GM21423 (cell line): ENCODE data around the gene SNTG2.
"Not testable (repeated sequence)": the region's sequence is repeated elsewhere in the genome, so short reads cannot be mapped to it uniquely, and the experiment has no call there.

Experiments used
- ATAC-seq: cut with Tn5 transposase; IDR thresholded peaks from one replicate; pipeline ENCODE4 v1.9.1; 2021; ENCODE audit warnings: mild to moderate bottlenecking, moderate library complexity; ENCODE audit not compliant: unreplicated experiment

The SNTG2 gene

DNA sequence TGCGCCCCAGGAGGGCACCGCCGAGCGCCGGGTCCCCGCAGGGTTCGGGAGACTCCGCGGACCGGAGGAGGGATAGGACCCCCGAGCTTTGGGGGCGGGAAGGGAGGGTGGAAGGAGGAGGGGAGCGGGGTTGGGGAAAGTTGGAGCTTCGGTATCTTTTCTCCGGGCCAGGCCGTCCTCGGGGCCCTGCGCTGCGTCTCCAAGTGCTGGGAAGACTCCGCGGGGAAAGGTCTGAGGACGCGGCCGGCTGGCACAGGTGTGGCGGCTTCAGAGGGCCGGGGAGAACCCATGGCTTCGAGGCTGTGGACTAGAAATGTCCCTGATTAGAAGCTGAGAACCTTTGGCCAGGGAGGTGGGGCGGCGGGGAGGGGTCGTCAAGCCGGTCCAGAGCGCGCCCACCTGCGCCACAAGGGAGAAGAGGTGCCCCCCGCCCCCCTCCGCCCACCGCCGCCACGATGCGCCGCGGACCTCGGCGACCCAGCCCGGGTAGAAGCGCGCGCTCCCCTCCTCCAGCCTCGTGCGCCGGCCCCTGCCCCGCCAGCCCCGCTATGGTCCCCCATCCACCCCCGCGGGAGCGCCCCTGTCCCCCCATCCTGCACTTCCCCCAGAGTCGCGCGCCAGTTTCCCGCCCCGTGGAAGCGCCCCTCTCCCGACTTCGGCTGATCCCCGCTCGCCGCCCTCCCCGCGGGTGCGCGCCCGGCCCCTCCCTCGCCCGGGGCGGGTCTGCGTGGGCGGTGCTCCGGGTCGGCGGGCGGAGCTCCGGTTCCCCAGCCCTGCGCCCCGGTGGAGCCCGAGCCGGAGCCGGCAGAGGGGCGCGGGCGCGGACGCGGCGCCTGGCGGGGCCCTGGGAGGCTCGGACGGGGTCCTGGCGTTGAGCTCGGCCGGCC lies at the start of gene SNTG2:
SNTG2 (plus strand) TSS at position 770 of the 887 bp plus-strand sequence. CDS start 148 bp downstream, outside the sequence.
- ATAC-seq: peak; percentile 41

GRCh38 chr2:902584-902983 lies 48.1 kb upstream of the SNTG2 start:
- no peak for ATAC-seq

DNA sequence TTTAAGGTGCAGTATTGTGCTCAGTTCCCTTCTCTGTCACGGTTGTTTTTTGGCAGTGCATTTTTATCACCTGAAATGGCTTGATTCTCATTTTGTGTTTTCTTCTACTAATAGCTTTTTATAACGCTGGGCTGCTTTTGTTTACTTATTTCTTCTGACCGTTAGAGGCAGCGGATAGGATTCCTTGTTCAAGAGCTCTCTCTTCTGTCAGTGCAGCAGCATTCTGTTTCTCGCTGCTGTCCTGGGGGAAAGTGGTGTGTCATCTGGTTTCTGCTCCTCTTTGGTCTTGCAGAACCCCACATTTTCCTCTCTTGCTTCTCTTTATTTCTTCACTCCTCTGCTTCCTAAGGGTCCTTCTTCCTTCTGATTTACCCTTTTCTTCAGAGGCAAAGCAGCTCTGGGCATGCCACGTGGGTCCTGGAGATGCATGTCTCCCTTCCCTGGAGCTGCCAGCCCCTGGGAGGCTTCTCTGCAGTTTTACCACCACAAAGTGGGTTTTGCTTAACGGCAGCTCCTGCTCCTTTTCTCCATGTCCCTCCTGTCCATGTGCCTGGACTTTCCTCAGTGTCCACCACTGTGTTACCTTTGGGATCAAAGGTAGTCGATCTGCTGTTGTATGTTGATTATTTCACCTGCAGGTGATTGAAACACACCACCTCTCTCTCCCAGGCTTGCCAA lies 47.3 kb upstream of the SNTG2 start:
- no peak for ATAC-seq

GRCh38 chr2:904246-905024 lies 46.2 kb upstream of the SNTG2 start:
- no peak for ATAC-seq

DNA sequence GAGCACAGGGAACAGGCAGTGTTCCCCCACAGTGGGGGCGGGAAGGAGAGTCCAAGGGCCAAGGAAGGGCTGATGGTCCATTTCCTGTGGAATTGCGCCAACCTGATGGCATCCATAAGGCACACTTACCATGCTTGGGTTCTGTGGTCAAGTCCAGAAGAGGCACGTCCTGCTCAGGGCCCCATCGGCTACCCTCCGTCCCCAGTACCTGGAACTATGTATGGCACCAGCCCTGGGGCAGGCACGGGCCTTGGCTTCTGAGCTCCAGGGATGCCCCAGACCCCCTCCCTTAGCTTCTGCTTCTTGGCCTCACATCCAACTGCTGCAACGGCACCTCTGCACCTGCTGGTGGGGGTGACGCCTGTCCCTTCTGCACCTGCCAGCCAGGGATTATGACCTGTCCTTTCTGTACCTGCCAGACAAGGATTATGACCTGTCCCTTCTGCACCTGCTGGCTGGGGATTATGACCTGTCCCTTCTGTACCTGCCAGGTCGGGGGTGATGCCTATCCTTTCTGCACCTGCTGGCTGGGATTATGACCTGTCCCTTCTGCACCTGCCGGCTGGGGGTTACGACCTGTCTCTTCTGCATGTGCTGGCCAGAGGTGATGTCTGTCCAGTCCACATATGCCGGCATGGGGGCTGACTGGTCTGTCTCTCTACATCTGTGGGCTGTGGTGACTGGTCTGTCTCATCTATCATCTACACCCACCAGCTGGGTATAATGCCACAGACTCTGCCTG lies 45.4 kb upstream of the SNTG2 start:
- ATAC-seq: no peak

GRCh38 chr2:905833-906140 lies 44.9 kb upstream of the SNTG2 start:
- ATAC-seq: no peak

DNA sequence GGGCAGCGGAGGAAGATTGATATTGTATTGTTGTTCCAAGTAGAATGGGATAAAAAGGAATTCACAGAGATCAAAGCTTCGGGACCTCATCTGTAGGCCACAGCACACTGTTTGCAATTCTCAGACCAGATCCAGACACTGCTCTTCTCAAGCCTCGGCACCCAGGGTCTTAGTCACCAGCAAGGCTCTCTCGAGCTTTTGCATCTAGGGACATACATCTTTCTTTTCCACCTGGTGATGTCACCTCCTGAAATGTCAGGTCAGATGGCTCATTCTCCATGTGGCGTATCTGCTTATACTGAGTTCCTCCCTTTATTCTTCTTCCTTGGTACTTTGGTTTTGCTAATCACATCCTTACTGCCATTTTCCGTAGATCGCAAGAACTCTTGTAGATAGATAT lies 42.9 kb upstream of the SNTG2 start:
- no peak for ATAC-seq

- ATAC-seq: no peak
Measured at GRCh38 chr2:908568-908967, 42.1 kb upstream of the SNTG2 start.

- ATAC-seq: not testable (repeated sequence)
Measured at GRCh38 chr2:909764-910379, 40.8 kb upstream of the SNTG2 start.

GRCh38 chr2:910698-911097 lies 40.0 kb upstream of the SNTG2 start:
- no peak for ATAC-seq

DNA sequence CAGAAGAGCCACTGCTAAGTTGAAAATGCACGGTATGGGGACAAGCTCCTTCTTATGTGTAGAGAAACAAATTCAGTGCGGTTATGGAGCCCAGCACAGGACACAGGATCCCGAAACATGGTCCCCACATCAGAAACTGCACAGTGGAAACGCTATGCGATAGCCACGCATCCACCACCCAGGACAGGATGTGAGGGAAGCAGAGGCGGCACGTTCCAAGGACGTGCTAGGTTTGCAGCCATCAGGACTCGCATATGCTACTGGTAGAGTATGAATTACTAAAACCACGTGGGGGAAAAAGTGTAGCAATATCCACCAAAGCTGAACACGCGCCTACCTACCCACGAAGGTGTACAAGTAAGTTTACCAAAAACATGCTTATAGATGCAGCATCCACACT lies 34.7 kb upstream of the SNTG2 start:
- ATAC-seq: no peak

DNA sequence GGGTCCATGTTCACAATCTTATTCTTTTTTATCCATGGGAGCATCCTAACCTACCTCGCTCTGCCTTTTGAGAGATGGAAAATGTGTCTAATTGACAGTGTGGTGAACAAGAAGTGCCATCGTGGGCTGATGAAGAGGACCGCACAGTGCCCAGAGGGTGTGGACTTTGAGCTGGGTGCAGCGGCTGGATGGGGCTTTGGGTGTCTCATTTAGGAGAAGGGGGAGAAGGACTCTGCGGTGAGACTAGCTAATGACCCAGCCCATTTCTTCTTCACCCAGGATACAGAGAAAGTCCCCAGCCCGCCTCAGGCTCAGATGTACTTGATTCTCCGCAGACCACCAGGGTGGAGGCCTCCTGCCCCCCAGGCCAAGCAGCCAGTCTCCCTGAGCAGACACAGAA lies 33.7 kb upstream of the SNTG2 start:
- no peak for ATAC-seq

- no peak for ATAC-seq
Measured at GRCh38 chr2:919672-920071, 31.0 kb upstream of the SNTG2 start.

DNA sequence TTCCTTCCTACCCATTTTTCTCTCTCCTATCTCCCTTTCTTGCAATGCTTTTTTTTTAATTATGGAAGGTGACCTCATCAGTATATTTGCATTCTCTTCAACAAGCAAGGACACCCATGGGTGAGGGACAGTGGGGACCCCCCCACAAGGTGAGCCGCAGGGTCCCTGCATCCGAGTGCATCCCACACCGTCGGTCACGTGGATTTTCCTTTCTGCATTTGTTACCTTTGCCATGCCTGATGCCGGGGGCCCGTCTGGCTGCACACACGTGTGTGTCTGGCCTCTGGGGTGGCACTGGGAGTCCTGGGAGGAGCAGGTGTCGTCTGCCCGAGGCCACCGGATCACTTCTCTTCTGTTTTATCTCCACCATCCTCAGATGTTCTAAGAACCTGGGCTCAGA lies 30.1 kb upstream of the SNTG2 start:
- ATAC-seq: no peak

DNA sequence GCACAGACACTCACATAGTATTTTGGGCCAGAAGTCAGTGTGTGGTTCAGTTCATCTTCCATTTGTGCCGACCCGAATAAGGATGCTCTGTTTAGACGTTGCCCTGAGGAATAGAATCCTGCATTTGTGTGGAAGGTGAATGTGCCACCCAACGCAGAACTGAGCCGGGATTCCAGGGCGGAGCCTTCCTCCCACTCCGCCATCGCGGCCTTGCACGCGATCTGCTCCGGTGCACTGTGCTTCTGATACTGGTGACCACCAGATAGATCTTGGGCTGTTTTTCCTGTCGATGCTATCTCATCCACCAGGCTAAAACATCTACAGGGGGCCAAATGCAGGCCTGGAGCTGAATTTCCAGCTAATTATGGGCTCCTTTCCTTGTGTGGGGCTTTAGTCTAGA lies 29.6 kb upstream of the SNTG2 start:
- ATAC-seq: no peak

GRCh38 chr2:922185-922584 lies 28.5 kb upstream of the SNTG2 start:
- no peak for ATAC-seq

DNA sequence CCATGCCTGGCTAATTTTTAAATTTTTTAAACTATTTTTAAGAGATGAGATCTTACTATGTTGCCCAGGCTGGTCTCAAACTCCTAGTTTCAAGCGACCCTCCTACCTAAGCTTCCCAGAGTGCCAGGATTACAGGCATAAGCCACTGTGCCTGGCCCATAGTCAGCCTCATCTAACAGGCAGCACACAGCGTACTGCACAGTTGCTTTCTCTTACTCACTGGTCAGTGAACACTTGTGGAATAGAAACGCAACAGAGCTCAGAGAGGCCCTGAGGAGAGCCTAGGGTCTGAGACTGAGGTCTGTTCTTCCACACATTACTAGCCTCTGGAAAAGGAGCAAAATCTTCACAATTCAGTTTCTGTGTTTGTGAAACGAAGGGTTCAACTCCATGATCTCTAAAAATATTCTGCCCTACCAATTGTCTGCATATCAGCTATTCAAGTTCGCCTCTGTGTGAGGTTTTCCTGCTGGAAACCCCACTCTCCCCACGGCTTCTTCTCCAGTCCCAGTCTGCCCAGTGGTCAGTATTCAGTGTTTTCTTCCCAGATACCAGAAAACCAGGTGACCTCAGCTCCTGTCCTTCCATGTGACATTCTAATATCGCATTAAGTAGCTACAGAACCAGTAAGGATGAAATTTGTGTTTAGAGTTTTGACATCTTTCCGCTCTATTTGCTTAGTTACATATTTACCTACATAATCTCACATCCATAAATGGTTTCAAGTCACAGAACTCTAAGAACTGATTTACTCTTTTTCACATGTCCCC lies 26.6 kb upstream of the SNTG2 start:
- no peak for ATAC-seq

DNA sequence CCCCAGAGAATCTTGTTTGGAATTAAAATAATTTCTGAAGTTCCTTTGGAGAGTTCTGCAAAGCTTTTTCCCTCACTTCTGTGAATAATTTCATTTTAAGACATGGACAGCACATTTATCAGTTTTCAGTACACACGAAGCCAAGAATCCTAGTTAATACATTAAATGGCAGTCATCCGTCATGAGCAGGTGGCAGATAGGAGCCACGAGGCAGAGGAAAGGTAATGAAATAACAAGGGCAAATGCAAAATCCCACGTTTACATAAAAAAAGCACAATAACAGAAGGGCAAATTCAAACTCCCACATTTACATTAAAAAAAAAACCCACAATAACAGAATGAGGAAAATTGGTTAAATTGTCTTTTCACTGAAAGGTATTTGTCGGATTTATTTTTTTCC lies 25.9 kb upstream of the SNTG2 start:
- no peak for ATAC-seq

GRCh38 chr2:925309-925708 lies 25.3 kb upstream of the SNTG2 start:
- no peak for ATAC-seq

DNA sequence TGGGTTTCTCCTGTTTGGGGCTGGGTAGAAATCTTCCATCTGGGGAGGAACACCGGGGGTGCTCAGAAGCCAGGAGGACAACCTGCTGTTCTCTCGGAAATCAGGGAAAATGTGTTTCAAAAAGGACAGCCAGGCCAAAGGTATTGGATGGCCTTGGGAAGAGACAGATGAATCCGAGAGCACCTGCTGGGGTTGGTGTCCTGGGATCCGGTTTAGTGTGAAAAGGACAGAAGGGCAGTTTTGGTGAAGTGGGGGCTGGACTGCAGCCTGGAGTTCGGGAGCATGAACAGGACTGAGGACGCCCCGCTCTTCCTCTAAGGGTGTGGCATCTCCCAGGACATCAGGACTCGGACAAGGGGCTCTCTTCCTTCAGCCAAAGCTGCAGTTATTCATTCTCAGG lies 24.9 kb upstream of the SNTG2 start:
- ATAC-seq: no peak
